Gastroesophageal sphincter (tissue), 4 donors: Measurements from ENCODE around the gene OPRL1. TPM values are rescaled to one million over a fixed set of nuclear protein-coding genes. Genes with fewer than 3 reads are reported as not detected.

Source experiments
- ATAC-seq: fragments of 150-250 bp; one replicate; pipeline ENCODE4 v1.9.1; 2016; ENCODE audit warnings: mild to moderate bottlenecking, moderate library complexity
- H3K27ac ChIP-seq, 4 donors: fragments of 200-600 bp; sonication (generic) in 3 of 4; 1 replicate in 3 of 4; 2 replicates in 1 of 4; pipeline ENCODE4 v1.5.1; 2016 to 2019
- H3K27me3 ChIP-seq: fragments of 200-600 bp; sonication (generic); one replicate; pipeline ENCODE4 v1.5.1; 2019
- H3K36me3 ChIP-seq, 2 donors: fragments of 200-600 bp; sonication (generic); one replicate each; pipeline ENCODE4 v1.5.1; 2019; ENCODE audit warnings: control low read depth in 1 of 2
- H3K4me1 ChIP-seq, 3 donors: fragments of 200-600 bp; sonication (generic); 1 replicate in 2 of 3; 2 replicates in 1 of 3; pipeline ENCODE4 v1.5.1; 2016 to 2019; ENCODE audit warnings: control low read depth in 2 of 3
- H3K4me3 ChIP-seq, 2 donors: fragments of 200-600 bp; sonication (generic); one replicate each; pipeline ENCODE4 v1.5.1; 2019; ENCODE audit warnings: mild to moderate bottlenecking in 1 of 2, moderate library complexity in 1 of 2
- H3K9me3 ChIP-seq, 3 donors: fragments of 200-600 bp; sonication (generic); one replicate each; pipeline ENCODE4 v1.5.1; 2017 to 2019; ENCODE audit warnings: control low read depth in 2 of 3
- EP300 ChIP-seq: sonication (generic); formaldehyde crosslinking; IDR thresholded peaks from one replicate; pipeline ENCODE4 v1.6.1; 2017; ENCODE audit warnings: antibody characterized with exemption, mild to moderate bottlenecking
- POLR2A ChIP-seq, 2 donors: fragments of 450-650 bp; IDR thresholded peaks; one replicate each; pipeline ENCODE4 v1.6.1; 2017; ENCODE audit warnings: antibody characterized with exemption in 2 of 2, mild to moderate bottlenecking in 2 of 2, moderate library complexity in 1 of 2
- POLR2AphosphoS5 ChIP-seq: sonication (generic); formaldehyde crosslinking; IDR thresholded peaks from one replicate; pipeline ENCODE4 v1.6.1; 2017; ENCODE audit warnings: antibody characterized with exemption
- WGBS, 2 donors: methylation state at CpG; one replicate each; pipeline ENCODE4 v1.1.5; 2018; ENCODE audit warnings: low coverage in 1 of 2; 5-methylcytosine and 5-hydroxymethylcytosine counted together
- total RNA-seq, 4 donors: library from RNA; depleted of rRNA; stranded (reverse); fragments of >200 nt; gene quantifications; one replicate each; pipeline ENCODE4 v1.1.0, GENCODE V29; 2016
- TF ChIP-seq, protein P1 (sequence below), 4 experiments: fragments of 200-600 bp in 2 of 4; fragments of 450-650 bp in 2 of 4; sonication (generic) in 1 of 4; IDR thresholded peaks; one replicate each; pipeline ENCODE4 v1.5.1; 2017 to 2019; ENCODE audit warnings: antibody characterized with exemption in 4 of 4, mild to moderate bottlenecking in 2 of 4, moderate library complexity in 2 of 4

The OPRL1 gene
- total RNA-seq, 4 donors from 2014 or later, result 0.50 to 1.1 (median 0.66) TPM

DNA sequence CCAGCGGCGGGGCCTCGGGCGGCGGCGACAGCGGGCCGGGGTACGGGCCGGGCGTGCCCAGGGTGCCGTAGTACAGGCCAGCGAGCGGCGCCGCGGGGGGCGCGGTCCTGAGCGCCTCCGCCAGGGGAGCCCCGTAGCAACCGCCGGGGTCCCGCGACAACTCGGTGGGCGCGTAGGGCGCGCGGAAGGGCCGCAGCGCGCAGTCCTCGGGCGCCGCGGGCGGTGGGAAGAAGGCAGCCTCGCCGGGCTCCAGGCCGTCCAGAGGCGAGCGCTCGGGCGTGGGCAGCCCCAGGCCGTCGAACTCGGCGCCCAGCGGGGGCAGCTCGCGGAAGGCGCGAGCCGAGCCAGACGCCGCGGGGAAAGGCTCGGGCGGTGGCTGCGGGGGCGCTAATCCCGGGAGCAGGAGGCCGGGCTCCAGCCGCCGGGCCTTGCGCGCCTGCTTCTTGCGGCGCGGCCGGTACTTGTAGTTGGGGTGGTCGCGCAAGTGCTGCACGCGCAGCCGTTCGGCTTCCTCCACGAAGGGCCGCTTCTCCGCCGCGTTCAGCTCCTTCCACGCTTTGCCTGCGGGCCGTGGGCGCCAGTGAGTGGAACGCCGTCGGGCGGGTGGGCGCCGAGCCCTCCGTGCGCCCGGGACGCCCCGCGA lies 31.4 kb upstream of the OPRL1 start:
- Histone ChIP-seq H3K4me1 (peaks cover 0 to 25% (median 5%) of the 10 kb centered on the region in 3 donors), H3K4me3 (peak overlapping the region; percentile 1 to 48), H3K9me3 (no peaks in the 10 kb centered on the region), H3K27ac (peak overlapping the region in 3 of 4 donors; percentile 37 to 54 (median 43)), H3K36me3 (no peaks in the 10 kb centered on the region), H3K27me3 (peaks cover 100% of the 10 kb centered on the region)
- WGBS, 2 donors, result 0% methylated on average over 3 of the region's 101 CpGs; no CpG with 5 or more reads in 1 of the 2 donors
- no peak for TF ChIP-seq POLR2A (IDR thresholded peaks at IDR 0.05)
- no peak for TF ChIP-seq POLR2AphosphoS5
- TF ChIP-seq, protein P1, sequence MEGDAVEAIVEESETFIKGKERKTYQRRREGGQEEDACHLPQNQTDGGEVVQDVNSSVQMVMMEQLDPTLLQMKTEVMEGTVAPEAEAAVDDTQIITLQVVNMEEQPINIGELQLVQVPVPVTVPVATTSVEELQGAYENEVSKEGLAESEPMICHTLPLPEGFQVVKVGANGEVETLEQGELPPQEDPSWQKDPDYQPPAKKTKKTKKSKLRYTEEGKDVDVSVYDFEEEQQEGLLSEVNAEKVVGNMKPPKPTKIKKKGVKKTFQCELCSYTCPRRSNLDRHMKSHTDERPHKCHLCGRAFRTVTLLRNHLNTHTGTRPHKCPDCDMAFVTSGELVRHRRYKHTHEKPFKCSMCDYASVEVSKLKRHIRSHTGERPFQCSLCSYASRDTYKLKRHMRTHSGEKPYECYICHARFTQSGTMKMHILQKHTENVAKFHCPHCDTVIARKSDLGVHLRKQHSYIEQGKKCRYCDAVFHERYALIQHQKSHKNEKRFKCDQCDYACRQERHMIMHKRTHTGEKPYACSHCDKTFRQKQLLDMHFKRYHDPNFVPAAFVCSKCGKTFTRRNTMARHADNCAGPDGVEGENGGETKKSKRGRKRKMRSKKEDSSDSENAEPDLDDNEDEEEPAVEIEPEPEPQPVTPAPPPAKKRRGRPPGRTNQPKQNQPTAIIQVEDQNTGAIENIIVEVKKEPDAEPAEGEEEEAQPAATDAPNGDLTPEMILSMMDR (IDR thresholded peaks at IDR 0.05), result no peak
- no peak for TF ChIP-seq EP300
- no peak for ATAC-seq

DNA sequence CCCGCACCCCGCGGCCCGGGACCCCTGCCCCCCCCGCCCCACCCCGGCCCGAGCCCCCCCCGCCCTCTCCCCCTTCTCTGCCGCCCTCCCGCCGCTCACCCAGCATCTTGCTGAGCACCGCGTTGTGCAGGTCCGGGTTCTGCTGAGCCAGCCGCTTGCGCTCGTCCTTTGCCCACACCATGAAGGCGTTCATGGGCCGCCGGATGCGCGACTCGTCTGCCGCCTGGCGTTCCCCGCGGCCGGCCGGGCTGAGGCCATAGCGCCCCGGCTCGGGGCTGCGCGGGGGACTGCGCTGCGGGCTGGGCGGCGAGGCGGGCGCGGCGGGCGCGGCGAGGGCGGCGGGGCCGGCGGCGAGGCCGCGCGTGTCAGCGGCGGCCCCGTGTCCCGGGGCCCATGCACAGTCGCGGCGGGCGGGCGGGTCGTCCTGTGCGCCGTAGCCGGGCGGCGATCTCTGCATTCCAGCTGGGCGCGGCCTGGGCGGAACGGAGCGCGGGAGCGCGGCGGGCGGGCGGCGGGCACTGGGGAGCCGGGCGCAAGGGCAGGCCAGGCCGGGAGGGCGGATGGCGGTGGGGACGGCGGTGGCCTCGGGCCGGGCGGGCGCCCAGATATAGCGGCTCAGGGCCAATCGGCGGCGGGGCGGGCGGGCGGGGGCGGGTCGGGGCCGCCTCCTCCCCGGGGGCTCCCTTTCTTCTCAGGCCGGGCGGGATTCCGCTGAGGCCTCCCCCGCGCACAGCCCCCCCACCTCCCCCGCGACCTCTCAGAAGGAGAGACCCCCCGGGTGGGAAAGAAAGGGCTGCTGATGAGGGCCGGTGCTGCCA lies 30.6 kb upstream of the OPRL1 start, which contains the start of gene SOX18:
Gene SOX18 (minus strand): TSS at position 580 of the 818 bp plus-strand sequence. CDS start 123 bp downstream, at position 457.
- Histone ChIP-seq H3K27ac (peak within 1 kb of the TSS in 3 of 4 donors; percentile 68 to 76 (median 75)), H3K9me3 (no peaks in the 10 kb centered on the region), H3K27me3 (peaks cover 100% of the 10 kb centered on the region), H3K4me3 (peak within 1 kb of the TSS in 1 of 2 donors; percentile 48), H3K4me1 (peaks cover 0 to 25% (median 5%) of the 10 kb centered on the region in 3 donors), H3K36me3 (no peaks in the 10 kb centered on the region)
- peak; percentile 27 for ATAC-seq
- no CpG with 5 or more reads among the region's 111 CpGs for WGBS, 2 donors
- peak; percentile 17 for TF ChIP-seq POLR2A (IDR thresholded peaks at IDR 0.05)
- TF ChIP-seq EP300, result no peak
- TF ChIP-seq, protein P1 (IDR thresholded peaks at IDR 0.05), result no peak
- no peak for TF ChIP-seq POLR2AphosphoS5

DNA sequence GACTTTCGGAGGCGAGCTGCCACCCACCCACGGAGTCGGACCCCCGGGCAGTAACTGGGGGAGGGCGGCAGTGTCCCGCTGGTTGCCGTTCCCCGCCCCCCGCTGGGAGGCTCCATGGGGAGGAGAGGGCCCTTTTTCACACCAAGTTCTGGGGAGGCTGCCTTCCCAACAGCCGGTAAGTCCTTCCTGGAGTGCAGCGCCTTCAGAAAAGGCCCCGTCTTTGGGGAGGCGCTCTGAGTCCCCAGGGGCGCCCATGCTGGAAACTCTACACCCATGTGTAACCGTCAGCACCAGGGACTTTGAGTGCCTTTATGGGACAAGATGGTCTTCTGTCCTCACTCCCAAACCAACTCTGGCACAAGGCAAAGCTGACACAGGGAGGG lies 30.0 kb upstream of the OPRL1 start:
- Histone ChIP-seq H3K27me3 (peaks cover 98% of the 10 kb centered on the region), H3K9me3 (no peaks in the 10 kb centered on the region), H3K4me1 (peaks cover 0 to 25% (median 5%) of the 10 kb centered on the region in 3 donors), H3K36me3 (no peaks in the 10 kb centered on the region), H3K4me3 (peak overlapping the region in 1 of 2 donors; percentile 48), H3K27ac (peak overlapping the region in 3 of 4 donors; percentile 68 to 76 (median 75))
- TF ChIP-seq POLR2A (IDR thresholded peaks at IDR 0.05), result no peak
- TF ChIP-seq, protein P1 (IDR thresholded peaks at IDR 0.05), result no peak
- no peak for ATAC-seq
- no CpG with 5 or more reads among the region's 16 CpGs for WGBS, 2 donors

DNA sequence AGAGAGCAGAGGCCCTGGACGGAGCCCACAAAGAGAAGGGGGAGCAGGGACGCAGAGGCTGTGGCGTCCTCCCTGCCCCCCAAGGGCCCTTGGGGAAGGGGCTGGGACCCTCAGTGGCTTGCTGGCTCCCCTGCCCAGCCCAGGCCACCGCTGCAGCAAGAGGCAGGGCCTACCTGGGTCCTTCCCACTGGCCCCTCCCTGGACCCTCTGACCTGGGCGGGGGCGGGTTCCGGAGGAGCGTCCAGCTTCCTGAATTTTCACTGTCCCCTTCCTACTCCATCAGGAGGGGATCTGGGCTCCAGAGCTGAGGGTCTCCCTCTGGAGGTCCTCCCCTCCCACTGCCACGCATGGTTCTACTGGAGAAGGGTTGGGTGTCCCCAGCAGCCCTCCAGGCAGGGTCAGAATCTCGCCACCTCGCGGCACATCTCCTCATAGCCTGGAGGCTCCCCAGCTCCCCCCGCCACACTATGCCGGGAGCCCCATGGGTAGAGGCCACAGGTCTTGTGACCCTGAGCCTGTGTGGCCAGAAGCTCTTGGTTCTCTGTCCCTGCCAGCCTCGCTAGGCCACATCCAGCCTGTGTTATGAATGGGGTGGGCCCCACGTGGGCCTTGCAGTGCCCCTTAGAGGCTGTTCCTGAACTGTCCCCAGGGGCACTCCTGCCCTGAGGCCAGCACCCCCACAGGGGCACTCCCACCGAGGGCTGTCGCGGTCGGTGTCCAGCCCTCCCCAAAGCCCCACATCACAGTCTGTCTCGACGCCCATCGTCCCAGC lies 29.4 kb upstream of the OPRL1 start:
- H3K36me3 ChIP-seq, result no peaks in the 10 kb centered on the region
- 100% methylated on average over 1 of the region's 23 CpGs; no CpG with 5 or more reads in 1 of the 2 donors for WGBS, 2 donors
- no peak for ATAC-seq
- peaks cover 0 to 25% (median 5%) of the 10 kb centered on the region in 3 donors for H3K4me1 ChIP-seq
- peak overlapping the region in 1 of 2 donors; percentile 48 for H3K4me3 ChIP-seq
- no peaks in the 10 kb centered on the region for H3K9me3 ChIP-seq
- no peak for TF ChIP-seq POLR2AphosphoS5
- no peak for TF ChIP-seq POLR2A (IDR thresholded peaks at IDR 0.05)
- TF ChIP-seq EP300, result no peak
- TF ChIP-seq, protein P1 (IDR thresholded peaks at IDR 0.05), result no peak
- peaks cover 98% of the 10 kb centered on the region for H3K27me3 ChIP-seq
- H3K27ac ChIP-seq, result peak overlapping the region in 3 of 4 donors; percentile 68 to 76 (median 75)
